Coronary artery (tissue), 2 donors: ENCODE data around the gene FRMD4A.

Experiments used
- DNase-seq: peaks from one replicate; pipeline ENCODE4 v3.0.0-alpha.2; 2017; ENCODE audit warnings: low spot score
- H3K27ac ChIP-seq, 2 donors: fragments of 200-600 bp; sonication (generic); one replicate each; pipeline ENCODE4 v1.5.1; 2016 to 2019
- H3K4me3 ChIP-seq: fragments of 200-600 bp; sonication (generic); 2 replicates; pipeline ENCODE4 v1.5.1; 2016; ENCODE audit warnings: mild to moderate bottlenecking, moderate library complexity
- TF ChIP-seq, protein P1 (sequence below): fragments of 200-600 bp; sonication (generic); IDR thresholded peaks from one replicate; pipeline ENCODE4 v1.5.1; 2019; ENCODE audit warnings: antibody characterized with exemption

The FRMD4A gene

GRCh38 chr10:14016931-14017333 lies 313.8 kb downstream of the FRMD4A start:
- DNase-seq: no peak
- TF ChIP-seq, protein P1, sequence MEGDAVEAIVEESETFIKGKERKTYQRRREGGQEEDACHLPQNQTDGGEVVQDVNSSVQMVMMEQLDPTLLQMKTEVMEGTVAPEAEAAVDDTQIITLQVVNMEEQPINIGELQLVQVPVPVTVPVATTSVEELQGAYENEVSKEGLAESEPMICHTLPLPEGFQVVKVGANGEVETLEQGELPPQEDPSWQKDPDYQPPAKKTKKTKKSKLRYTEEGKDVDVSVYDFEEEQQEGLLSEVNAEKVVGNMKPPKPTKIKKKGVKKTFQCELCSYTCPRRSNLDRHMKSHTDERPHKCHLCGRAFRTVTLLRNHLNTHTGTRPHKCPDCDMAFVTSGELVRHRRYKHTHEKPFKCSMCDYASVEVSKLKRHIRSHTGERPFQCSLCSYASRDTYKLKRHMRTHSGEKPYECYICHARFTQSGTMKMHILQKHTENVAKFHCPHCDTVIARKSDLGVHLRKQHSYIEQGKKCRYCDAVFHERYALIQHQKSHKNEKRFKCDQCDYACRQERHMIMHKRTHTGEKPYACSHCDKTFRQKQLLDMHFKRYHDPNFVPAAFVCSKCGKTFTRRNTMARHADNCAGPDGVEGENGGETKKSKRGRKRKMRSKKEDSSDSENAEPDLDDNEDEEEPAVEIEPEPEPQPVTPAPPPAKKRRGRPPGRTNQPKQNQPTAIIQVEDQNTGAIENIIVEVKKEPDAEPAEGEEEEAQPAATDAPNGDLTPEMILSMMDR: no peak
- no peak overlapping the region for H3K4me3 ChIP-seq
- H3K27ac ChIP-seq: no peak overlapping the region

DNA sequence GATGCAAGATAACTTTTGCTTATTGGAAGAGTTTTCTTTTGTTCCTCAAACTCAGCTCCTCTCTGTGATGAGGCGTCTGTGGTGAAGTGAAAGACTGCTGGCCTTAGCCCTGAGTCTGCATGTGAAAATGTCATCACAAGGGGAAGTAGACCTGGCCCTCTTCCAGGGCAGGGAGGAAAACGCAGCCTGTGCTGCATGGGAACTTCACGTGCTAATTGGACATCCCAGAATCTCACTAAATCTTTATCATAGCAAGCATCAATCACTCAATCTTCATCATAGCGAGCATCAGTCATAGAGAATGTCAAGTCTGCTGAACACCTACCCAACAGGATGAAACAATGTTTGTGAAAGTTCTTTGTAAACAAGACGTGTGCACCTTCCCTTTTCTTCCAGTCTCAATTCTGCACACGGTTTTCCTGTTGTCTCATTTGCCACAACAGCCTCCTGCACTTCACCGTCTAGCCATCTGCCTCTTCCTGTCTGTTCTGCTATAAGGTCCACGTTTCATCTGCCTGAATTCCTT lies 314.6 kb downstream of the FRMD4A start:
- no peak overlapping the region for H3K4me3 ChIP-seq

DNA sequence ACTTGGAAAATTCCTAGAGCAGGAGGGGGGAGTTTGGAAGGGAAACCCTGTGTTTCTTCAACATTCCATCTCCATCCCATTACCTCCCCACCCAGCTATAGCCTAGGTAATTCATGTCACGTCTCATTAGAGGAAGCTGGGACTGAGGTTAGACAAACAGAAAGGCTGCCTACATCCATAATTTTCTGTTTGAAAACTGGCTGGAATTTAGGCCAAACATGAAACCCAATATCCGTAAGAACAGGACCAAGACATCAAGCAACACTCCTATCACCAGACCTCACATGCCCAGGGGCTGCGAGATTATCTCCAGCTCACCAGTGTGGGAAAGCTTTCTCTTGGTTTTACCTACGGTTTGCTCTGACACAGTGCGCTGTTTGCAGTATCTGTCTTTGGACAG lies 316.3 kb downstream of the FRMD4A start:
- Histone ChIP-seq H3K4me3 (no peak overlapping the region), H3K27ac (no peak overlapping the region)
- DNase-seq: no peak
- TF ChIP-seq, protein P1: no peak

More for the DNA sequence above, 314.6 kb downstream of the FRMD4A start:
- TF ChIP-seq, protein P1: no peak
- DNase-seq: no peak
- no peak overlapping the region for H3K27ac ChIP-seq

GRCh38 chr10:14010769-14011574 lies 319.8 kb downstream of the FRMD4A start:
- Histone ChIP-seq H3K27ac (no peak overlapping the region), H3K4me3 (no peak overlapping the region)
- TF ChIP-seq, protein P1: no peak
- DNase-seq: no peak

DNA sequence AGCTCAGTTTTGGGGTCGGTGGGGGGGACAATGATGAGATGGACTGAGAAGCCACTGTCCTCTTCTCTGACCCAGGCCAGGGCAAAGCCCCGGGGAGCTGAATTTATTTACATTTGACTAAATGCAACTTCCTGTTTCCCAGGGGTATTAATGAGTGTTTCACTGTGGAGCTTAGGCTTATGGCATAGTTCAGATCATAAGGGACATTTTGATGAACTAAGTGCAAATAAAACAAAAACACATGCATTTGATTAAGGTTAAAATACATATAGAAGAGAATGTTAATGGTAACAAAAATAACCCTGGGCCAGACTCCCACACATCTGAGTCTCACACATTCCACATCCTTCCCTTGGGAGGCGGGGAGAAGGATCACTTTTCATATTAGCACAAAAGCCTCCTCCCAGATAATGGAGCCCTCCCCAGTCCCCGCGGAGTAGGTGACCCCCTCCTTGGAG lies 320.6 kb downstream of the FRMD4A start:
- Histone ChIP-seq H3K4me3 (peak overlapping the region; percentile 67), H3K27ac (peak overlapping the region in 1 of 2 donors; percentile 17)
- TF ChIP-seq, protein P1: no peak
- DNase-seq: no peak

GRCh38 chr10:14009371-14010100 lies 321.2 kb downstream of the FRMD4A start:
- H3K27ac ChIP-seq: peak overlapping the region in 1 of 2 donors; percentile 17
- TF ChIP-seq, protein P1: no peak
- DNase-seq: no peak
- H3K4me3 ChIP-seq: peak overlapping the region; percentile 67
